Erythroblast (primary cell): ENCODE data around the gene ANLN.

Experiments used
- GATA1 ChIP-seq: IDR thresholded peaks from 2 replicates; pipeline ENCODE4 v1.6.1; 2011; ENCODE audit warnings: low read depth, mild to moderate bottlenecking, control low read depth, low read length, moderate library complexity
- POLR2A ChIP-seq: IDR thresholded peaks from 2 replicates; pipeline ENCODE4 v1.6.1; 2011; ENCODE audit warnings: mild to moderate bottlenecking, low read length

DNA sequence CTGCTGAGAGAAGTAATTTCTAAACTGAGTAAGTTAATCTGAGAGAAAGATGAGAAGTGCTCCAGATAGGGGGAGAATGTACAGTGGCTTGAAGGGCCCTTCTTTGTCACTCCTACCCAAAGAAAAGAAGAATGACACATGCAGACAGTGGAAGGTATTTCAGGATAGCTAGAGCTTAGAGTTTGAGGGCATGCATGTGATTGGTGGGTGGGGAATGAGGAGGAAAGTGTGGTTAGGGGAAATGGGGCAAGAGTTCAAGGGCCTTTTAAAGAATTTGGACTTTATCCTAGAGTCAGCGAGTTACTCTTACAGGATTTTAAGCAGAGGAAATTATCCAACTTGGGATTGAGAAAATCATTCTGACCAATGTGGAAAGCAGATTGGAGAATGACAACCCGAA lies 50.0 kb downstream of the ANLN start:
- TF ChIP-seq POLR2A (no peak), GATA1 (no peak)
